Activated T-helper 1 cell treated with anti-CD3 and anti-CD28 coated beads, Interleukin-12 subunit alpha, Interleukin-12 subunit beta, Interleukin-2, Interleukin-4 antibody, amounts not matched to agents 30 ng/mL and 10 ng/mL and 1 ng/mL, durations not matched to agents 14 hours and 24 hours and 36 hours (primary cell): ENCODE measurements around the gene ZNF618. TPM values are rescaled to one million over a fixed set of nuclear protein-coding genes. Genes with fewer than 3 reads are reported as not detected.

ENCODE experiments used
- DNase-seq: peaks from one replicate; pipeline ENCODE4 v3.0.0; 2021; ENCODE audit warnings: low spot score
- H3K27ac Mint-ChIP-seq: one replicate; pipeline ENCODE4 v1.8.0; 2021; ENCODE audit warnings: mild to moderate bottlenecking, mixed read lengths
- H3K27me3 Mint-ChIP-seq: one replicate; pipeline ENCODE4 v1.8.0; 2022; ENCODE audit warnings: mild to moderate bottlenecking, moderate library complexity, mixed read lengths; ENCODE audit not compliant: insufficient read depth
- H3K36me3 Mint-ChIP-seq: one replicate; pipeline ENCODE4 v1.8.0; 2021; ENCODE audit warnings: low read depth, mixed read lengths
- H3K4me1 Mint-ChIP-seq: one replicate; pipeline ENCODE4 v1.8.0; 2021; ENCODE audit warnings: low read depth, mixed read lengths
- H3K4me3 Mint-ChIP-seq: one replicate; pipeline ENCODE4 v1.8.0; 2021; ENCODE audit warnings: mild to moderate bottlenecking, moderate library complexity, mixed read lengths
- H3K9me3 Mint-ChIP-seq: one replicate; pipeline ENCODE4 v1.8.0; 2021; ENCODE audit warnings: mixed read lengths
- intact Hi-C: fragments of 100-400 bp; cut with micrococcal nuclease; formaldehyde crosslinking; loops from one replicate; pipeline ENCODE4 v1.15.1; 2024
- total RNA-seq: library from RNA; stranded (reverse); gene quantifications from 2 replicates; pipeline ENCODE4 v1.2.3, GENCODE V29; 2022

ZNF618 gene
- total RNA-seq, 1 donor from 2014 or later: 0.16 TPM

DNA sequence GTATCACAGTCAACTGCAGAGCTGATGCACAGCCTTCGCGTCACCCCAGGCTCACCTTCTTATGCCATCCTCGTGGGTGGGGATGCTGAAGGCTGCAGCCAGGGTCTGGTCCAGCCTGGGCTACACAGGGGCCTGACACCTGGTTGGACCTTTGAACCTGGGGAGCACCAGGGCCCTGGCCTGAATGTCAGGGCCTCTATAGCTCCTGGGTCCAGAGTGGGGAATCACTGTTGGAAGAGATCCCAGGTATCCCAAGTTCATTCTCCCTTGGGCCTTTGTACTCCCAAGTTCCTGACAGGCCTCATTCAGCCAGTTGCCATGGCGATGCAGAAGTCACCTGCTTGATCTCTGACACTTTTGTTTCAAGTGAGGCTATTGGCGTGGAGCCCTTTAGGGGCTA, 43.8 kb downstream of the ZNF618 start:
- peaks cover 3% of the 10 kb centered on the region for H3K9me3 Mint-ChIP-seq
- H3K27me3 Mint-ChIP-seq: peaks cover 9% of the 10 kb centered on the region
- no peaks in the 10 kb centered on the region for H3K36me3 Mint-ChIP-seq
- no peak for DNase-seq
- no peak overlapping the region for H3K27ac Mint-ChIP-seq
- H3K4me3 Mint-ChIP-seq: no peak overlapping the region
- intact Hi-C loops: no loop called here
- no peaks in the 10 kb centered on the region for H3K4me1 Mint-ChIP-seq

- H3K27me3 Mint-ChIP-seq: peaks cover 8% of the 10 kb centered on the region
- intact Hi-C loops: no loop called here
- H3K9me3 Mint-ChIP-seq: peaks cover 3% of the 10 kb centered on the region
- no peak overlapping the region for H3K27ac Mint-ChIP-seq
- DNase-seq: no peak
- H3K4me3 Mint-ChIP-seq: no peak overlapping the region
- H3K4me1 Mint-ChIP-seq: no peaks in the 10 kb centered on the region
- H3K36me3 Mint-ChIP-seq: no peaks in the 10 kb centered on the region
Observed at GRCh38 chr9:113920872-113921271, 44.8 kb downstream of the ZNF618 start.

GRCh38 chr9:113921396-113921925, 45.4 kb downstream of the ZNF618 start:
- Mint-ChIP-seq H3K27me3 (peaks cover 10% of the 10 kb centered on the region), H3K9me3 (peaks cover 3% of the 10 kb centered on the region), H3K4me1 (no peaks in the 10 kb centered on the region), H3K4me3 (no peak overlapping the region), H3K27ac (no peak overlapping the region), H3K36me3 (no peaks in the 10 kb centered on the region)
- DNase-seq: no peak
- intact Hi-C loops: no loop called here

- H3K9me3 Mint-ChIP-seq: peaks cover 3% of the 10 kb centered on the region
- no peaks in the 10 kb centered on the region for H3K4me1 Mint-ChIP-seq
- H3K4me3 Mint-ChIP-seq: no peak overlapping the region
- no peaks in the 10 kb centered on the region for H3K36me3 Mint-ChIP-seq
- DNase-seq: no peak
- intact Hi-C loops: no loop called here
- no peak overlapping the region for H3K27ac Mint-ChIP-seq
- H3K27me3 Mint-ChIP-seq: peaks cover 10% of the 10 kb centered on the region
Observed at GRCh38 chr9:113922160-113922559, 46.1 kb downstream of the ZNF618 start.

DNA sequence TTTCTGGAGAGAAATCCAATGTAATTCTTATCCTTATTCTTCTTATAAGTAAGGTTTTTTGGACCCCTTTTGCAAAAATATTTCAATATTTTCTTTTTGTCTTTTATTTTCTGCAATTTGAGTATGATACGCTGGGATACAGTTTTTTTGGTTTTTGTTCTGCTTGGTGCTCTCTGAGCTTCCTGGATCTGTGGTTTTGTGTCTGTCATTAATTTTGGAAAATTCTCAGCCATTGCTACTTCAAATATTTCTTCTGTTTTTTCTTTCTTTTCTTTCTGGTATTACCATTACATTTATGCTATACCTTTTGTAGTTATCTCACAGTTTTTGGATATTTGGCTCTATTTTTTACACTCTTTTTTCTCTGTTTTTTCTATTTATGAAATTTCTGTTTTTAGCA, 50.1 kb downstream of the ZNF618 start:
- no peak overlapping the region for H3K4me3 Mint-ChIP-seq
- H3K27ac Mint-ChIP-seq: no peak overlapping the region
- peaks cover 10% of the 10 kb centered on the region for H3K27me3 Mint-ChIP-seq
- peaks cover 6% of the 10 kb centered on the region for H3K9me3 Mint-ChIP-seq
- no peak for DNase-seq
- no peaks in the 10 kb centered on the region for H3K36me3 Mint-ChIP-seq
- intact Hi-C loops: no loop called here
- H3K4me1 Mint-ChIP-seq: no peaks in the 10 kb centered on the region

DNA sequence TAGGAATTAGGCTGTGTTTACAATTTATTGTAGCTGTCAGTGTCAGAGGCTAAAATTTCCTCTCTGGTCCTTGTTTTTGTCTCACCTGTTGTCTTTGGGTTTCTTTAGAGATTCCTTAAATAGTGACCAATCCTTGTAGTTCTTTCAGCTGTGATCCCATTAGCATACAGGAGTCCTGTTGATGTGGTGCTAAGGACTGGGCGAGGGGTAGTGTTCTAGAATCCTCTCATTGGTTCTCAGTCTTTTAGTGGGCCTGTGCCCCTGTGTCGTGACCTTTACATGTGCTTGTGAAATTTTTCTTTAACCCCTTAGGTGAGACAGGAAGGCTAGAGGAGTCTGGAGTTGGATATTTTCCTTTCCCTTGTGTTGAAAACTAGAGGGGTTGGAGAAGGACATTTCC, 51.2 kb downstream of the ZNF618 start:
- intact Hi-C loops: no loop called here
- no peak overlapping the region for H3K27ac Mint-ChIP-seq
- H3K9me3 Mint-ChIP-seq: peaks cover 6% of the 10 kb centered on the region
- no peaks in the 10 kb centered on the region for H3K36me3 Mint-ChIP-seq
- no peak for DNase-seq
- no peaks in the 10 kb centered on the region for H3K4me1 Mint-ChIP-seq
- H3K27me3 Mint-ChIP-seq: peaks cover 10% of the 10 kb centered on the region
- no peak overlapping the region for H3K4me3 Mint-ChIP-seq

DNA sequence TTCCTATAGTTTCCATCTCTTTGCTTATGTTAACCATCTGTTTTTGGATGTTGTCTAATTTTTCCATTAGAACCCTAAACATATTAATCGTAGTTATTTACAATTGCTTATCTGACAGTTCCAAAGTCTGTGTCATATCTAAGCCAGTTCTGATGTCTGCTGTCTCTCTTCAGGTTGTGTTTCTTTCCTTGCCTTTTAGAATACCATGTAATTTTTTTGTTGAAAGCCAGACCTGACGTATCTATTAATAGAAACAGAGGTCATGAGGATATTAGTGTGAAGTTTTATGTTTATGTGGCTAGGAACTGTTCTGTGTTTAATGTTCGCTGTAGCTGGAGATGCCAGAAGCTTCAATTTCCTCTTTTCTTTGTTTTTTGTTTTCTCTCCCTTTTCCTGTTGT, 52.2 kb downstream of the ZNF618 start:
- H3K27ac Mint-ChIP-seq: no peak overlapping the region
- no peaks in the 10 kb centered on the region for H3K4me1 Mint-ChIP-seq
- peaks cover 4% of the 10 kb centered on the region for H3K9me3 Mint-ChIP-seq
- peaks cover 8% of the 10 kb centered on the region for H3K27me3 Mint-ChIP-seq
- no peak overlapping the region for H3K4me3 Mint-ChIP-seq
- H3K36me3 Mint-ChIP-seq: no peaks in the 10 kb centered on the region
- intact Hi-C loops: no loop called here
- DNase-seq: no peak

- Mint-ChIP-seq H3K4me3 (no peak overlapping the region), H3K4me1 (no peaks in the 10 kb centered on the region), H3K27ac (no peak overlapping the region), H3K36me3 (no peaks in the 10 kb centered on the region), H3K27me3 (peaks cover 5% of the 10 kb centered on the region), H3K9me3 (peaks cover 3% of the 10 kb centered on the region)
- no peak for DNase-seq
- intact Hi-C loops: no loop called here
Observed at GRCh38 chr9:113929634-113930389, 53.7 kb downstream of the ZNF618 start.

DNA sequence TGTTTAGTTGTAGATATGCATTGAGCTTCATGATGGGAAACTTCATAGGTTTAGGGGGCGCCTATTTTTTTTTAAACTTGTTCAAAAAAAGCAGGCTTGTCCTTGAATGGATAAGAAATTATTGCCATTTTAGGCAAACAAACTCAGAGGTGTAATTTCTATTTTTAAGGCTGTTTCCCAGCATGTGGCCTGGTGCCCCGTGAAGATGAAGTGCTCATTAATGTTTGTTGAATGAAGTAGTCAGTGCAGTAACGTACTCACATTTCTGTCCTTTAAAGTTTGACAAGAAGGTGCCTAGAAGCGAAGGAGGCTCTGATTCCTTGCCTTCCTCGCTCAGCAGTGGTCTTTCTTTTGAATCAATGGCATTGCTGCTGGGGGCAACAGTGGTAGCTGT, 54.3 kb downstream of the ZNF618 start:
- intact Hi-C loops: no loop called here
- H3K27ac Mint-ChIP-seq: no peak overlapping the region
- no peak for DNase-seq
- H3K9me3 Mint-ChIP-seq: peaks cover 3% of the 10 kb centered on the region
- H3K4me1 Mint-ChIP-seq: no peaks in the 10 kb centered on the region
- peaks cover 2% of the 10 kb centered on the region for H3K27me3 Mint-ChIP-seq
- no peaks in the 10 kb centered on the region for H3K36me3 Mint-ChIP-seq
- H3K4me3 Mint-ChIP-seq: no peak overlapping the region

- no peak for DNase-seq
- Mint-ChIP-seq H3K36me3 (no peaks in the 10 kb centered on the region), H3K27me3 (peaks cover 2% of the 10 kb centered on the region), H3K27ac (no peak overlapping the region), H3K4me1 (no peaks in the 10 kb centered on the region), H3K9me3 (peaks cover 3% of the 10 kb centered on the region), H3K4me3 (no peak overlapping the region)
- intact Hi-C loops: no loop called here
Observed at GRCh38 chr9:113931140-113931539, 55.0 kb downstream of the ZNF618 start.

DNA sequence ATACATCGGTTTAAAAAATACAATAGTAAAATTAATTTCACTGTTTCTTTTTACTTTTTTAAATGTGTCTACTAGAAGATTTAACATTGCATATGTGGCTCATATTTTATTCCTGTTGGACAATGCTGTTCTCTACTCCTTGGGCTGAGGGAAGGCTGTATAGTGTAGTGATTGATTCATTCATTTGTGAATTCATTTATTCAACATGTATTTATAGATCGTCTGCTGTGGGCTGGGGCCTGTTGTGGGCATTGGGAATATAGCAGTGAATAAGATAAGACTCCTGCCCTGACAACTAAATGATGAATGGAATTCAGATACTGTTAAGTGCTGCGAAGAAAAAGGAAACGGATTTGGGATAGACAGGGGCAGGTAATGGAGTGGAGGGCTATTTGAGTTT, 55.7 kb downstream of the ZNF618 start:
- Mint-ChIP-seq H3K4me1 (no peaks in the 10 kb centered on the region), H3K27me3 (no peaks in the 10 kb centered on the region), H3K27ac (no peak overlapping the region), H3K36me3 (no peaks in the 10 kb centered on the region), H3K9me3 (peaks cover 3% of the 10 kb centered on the region), H3K4me3 (no peak overlapping the region)
- intact Hi-C loops: no loop called here
- DNase-seq: no peak

DNA sequence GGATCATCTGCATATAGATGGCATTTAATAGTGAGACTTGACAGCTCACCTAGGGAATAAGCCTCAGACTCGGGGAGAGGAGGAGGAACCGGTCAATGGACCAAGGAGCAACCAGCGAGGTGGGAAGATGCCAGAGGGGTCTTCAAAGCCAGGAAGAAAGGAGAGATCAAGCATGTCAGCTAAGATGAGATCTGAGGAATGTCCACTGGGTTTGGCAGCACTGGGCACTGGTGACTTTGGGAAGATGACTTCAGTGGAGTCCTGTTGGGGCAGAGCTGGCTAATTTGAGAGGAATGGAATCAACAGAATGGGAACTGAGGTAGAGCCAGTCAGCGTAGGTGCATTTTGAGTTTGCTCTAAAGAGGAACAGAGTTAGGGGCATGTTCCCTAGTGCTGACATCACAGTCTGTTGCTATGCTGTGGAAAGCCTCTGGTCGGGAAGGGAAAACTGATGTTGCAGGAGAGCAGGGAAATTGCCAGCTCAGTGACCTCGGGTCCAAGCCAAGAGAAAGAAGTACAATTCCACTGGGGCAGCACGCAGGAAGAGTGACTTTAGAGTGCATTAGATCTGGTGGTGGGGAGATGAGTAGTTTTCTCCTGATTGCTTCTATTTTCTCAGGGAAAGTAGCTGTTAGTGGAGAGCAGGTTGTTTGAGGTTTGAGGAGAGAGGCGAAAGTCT, 56.9 kb downstream of the ZNF618 start:
- intact Hi-C loops: no loop called here
- H3K27ac Mint-ChIP-seq: no peak overlapping the region
- H3K36me3 Mint-ChIP-seq: no peaks in the 10 kb centered on the region
- H3K4me3 Mint-ChIP-seq: no peak overlapping the region
- no peak for DNase-seq
- H3K27me3 Mint-ChIP-seq: no peaks in the 10 kb centered on the region
- H3K9me3 Mint-ChIP-seq: no peaks in the 10 kb centered on the region
- no peaks in the 10 kb centered on the region for H3K4me1 Mint-ChIP-seq

GRCh38 chr9:113933671-113934070, 57.6 kb downstream of the ZNF618 start:
- no peaks in the 10 kb centered on the region for H3K4me1 Mint-ChIP-seq
- H3K4me3 Mint-ChIP-seq: no peak overlapping the region
- no peak for DNase-seq
- H3K36me3 Mint-ChIP-seq: no peaks in the 10 kb centered on the region
- H3K27ac Mint-ChIP-seq: no peak overlapping the region
- intact Hi-C loops: no loop called here
- H3K9me3 Mint-ChIP-seq: no peaks in the 10 kb centered on the region
- no peaks in the 10 kb centered on the region for H3K27me3 Mint-ChIP-seq
